Measurements from ENCODE around the gene GTF2I. TPM values are rescaled to one million over a fixed set of nuclear protein-coding genes. Genes with fewer than 3 reads are reported as not detected.

The GTF2I gene
- total and polyA plus RNA-seq, 2 experiments from 2014 or later: 204 to 219 TPM

DNA sequence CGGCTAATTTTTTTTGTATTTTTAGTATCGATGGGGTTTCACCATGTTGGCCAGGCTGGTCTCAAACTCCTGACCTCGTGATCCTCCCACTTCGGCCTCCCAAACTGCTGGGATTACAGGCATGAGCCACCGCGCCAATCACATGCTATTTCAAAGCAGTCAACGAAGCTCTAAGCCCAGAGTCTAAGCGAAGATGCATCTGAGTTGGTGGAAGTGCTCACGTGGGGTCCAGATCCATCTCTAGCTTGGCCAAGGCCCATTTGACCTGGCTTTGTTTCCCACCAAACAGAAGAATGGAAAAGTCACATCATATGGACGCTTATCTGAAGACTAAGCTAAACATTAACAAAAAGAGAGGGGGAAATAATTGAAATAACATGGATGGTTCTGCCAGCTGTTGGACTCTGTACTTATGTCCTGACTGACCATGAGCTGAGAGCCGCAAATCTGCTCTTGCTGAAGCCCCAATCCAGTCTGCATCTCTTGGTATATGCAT lies 3.8 kb upstream of the GTF2I start:
- H3K79me2 ChIP-seq (replicated peaks; ENCODE audit: insufficient read depth): peaks cover 3% of the 10 kb centered on the region
- H3K4me3 ChIP-seq: no peak overlapping the region
- TF ChIP-seq, protein P1, sequence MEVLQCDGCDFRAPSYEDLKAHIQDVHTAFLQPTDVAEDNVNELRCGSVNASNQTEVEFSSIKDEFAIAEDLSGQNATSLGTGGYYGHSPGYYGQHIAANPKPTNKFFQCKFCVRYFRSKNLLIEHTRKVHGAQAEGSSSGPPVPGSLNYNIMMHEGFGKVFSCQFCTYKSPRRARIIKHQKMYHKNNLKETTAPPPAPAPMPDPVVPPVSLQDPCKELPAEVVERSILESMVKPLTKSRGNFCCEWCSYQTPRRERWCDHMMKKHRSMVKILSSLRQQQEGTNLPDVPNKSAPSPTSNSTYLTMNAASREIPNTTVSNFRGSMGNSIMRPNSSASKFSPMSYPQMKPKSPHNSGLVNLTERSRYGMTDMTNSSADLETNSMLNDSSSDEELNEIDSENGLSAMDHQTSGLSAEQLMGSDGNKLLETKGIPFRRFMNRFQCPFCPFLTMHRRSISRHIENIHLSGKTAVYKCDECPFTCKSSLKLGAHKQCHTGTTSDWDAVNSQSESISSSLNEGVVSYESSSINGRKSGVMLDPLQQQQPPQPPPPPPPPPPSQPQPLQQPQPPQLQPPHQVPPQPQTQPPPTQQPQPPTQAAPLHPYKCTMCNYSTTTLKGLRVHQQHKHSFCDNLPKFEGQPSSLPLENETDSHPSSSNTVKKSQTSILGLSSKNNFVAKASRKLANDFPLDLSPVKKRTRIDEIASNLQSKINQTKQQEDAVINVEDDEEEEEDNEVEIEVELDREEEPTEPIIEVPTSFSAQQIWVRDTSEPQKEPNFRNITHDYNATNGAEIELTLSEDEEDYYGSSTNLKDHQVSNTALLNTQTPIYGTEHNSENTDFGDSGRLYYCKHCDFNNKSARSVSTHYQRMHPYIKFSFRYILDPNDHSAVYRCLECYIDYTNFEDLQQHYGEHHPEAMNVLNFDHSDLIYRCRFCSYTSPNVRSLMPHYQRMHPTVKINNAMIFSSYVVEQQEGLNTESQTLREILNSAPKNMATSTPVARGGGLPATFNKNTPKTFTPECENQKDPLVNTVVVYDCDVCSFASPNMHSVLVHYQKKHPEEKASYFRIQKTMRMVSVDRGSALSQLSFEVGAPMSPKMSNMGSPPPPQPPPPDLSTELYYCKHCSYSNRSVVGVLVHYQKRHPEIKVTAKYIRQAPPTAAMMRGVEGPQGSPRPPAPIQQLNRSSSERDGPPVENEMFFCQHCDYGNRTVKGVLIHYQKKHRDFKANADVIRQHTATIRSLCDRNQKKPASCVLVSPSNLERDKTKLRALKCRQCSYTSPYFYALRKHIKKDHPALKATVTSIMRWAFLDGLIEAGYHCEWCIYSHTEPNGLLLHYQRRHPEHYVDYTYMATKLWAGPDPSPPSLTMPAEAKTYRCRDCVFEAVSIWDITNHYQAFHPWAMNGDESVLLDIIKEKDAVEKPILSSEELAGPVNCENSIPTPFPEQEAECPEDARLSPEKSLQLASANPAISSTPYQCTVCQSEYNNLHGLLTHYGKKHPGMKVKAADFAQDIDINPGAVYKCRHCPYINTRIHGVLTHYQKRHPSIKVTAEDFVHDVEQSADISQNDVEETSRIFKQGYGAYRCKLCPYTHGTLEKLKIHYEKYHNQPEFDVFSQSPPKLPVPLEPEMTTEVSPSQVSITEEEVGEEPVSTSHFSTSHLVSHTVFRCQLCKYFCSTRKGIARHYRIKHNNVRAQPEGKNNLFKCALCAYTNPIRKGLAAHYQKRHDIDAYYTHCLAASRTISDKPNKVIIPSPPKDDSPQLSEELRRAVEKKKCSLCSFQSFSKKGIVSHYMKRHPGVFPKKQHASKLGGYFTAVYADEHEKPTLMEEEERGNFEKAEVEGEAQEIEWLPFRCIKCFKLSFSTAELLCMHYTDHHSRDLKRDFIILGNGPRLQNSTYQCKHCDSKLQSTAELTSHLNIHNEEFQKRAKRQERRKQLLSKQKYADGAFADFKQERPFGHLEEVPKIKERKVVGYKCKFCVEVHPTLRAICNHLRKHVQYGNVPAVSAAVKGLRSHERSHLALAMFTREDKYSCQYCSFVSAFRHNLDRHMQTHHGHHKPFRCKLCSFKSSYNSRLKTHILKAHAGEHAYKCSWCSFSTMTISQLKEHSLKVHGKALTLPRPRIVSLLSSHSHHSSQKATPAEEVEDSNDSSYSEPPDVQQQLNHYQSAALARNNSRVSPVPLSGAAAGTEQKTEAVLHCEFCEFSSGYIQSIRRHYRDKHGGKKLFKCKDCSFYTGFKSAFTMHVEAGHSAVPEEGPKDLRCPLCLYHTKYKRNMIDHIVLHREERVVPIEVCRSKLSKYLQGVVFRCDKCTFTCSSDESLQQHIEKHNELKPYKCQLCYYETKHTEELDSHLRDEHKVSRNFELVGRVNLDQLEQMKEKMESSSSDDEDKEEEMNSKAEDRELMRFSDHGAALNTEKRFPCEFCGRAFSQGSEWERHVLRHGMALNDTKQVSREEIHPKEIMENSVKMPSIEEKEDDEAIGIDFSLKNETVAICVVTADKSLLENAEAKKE (CRISPR knock-in tag; IDR thresholded peaks at IDR 0.05): no peak
- TF ChIP-seq ZNF331 (CRISPR knock-in tag; IDR thresholded peaks at IDR 0.05; ENCODE audit: low read depth) (no peak), STAT1 (IDR thresholded peaks at IDR 0.05; ENCODE audit: unreplicated experiment) (no peak), POLR2AphosphoS5 (IDR thresholded peaks at IDR 0.05; ENCODE audit: low read depth) (no peak), EZH2 (IDR thresholded peaks at IDR 0.05; ENCODE audit: low read depth, unreplicated experiment) (no peak), JUNB (IDR thresholded peaks at IDR 0.05; ENCODE audit: unreplicated experiment) (no peak), NANOG (IDR thresholded peaks at IDR 0.05; ENCODE audit: borderline replicate concordance) (no peak), EZH2phosphoT487 (IDR thresholded peaks at IDR 0.05; ENCODE audit: unreplicated experiment) (no peak), CREB1 (CRISPR knock-in tag; IDR thresholded peaks at IDR 0.05; ENCODE audit: low read depth) (no peak), ZNF114 (CRISPR knock-in tag; IDR thresholded peaks at IDR 0.05) (no peak)
- TF ChIP-seq, protein P2, sequence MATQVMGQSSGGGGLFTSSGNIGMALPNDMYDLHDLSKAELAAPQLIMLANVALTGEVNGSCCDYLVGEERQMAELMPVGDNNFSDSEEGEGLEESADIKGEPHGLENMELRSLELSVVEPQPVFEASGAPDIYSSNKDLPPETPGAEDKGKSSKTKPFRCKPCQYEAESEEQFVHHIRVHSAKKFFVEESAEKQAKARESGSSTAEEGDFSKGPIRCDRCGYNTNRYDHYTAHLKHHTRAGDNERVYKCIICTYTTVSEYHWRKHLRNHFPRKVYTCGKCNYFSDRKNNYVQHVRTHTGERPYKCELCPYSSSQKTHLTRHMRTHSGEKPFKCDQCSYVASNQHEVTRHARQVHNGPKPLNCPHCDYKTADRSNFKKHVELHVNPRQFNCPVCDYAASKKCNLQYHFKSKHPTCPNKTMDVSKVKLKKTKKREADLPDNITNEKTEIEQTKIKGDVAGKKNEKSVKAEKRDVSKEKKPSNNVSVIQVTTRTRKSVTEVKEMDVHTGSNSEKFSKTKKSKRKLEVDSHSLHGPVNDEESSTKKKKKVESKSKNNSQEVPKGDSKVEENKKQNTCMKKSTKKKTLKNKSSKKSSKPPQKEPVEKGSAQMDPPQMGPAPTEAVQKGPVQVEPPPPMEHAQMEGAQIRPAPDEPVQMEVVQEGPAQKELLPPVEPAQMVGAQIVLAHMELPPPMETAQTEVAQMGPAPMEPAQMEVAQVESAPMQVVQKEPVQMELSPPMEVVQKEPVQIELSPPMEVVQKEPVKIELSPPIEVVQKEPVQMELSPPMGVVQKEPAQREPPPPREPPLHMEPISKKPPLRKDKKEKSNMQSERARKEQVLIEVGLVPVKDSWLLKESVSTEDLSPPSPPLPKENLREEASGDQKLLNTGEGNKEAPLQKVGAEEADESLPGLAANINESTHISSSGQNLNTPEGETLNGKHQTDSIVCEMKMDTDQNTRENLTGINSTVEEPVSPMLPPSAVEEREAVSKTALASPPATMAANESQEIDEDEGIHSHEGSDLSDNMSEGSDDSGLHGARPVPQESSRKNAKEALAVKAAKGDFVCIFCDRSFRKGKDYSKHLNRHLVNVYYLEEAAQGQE (IDR thresholded peaks at IDR 0.05; ENCODE audit: unreplicated experiment): no peak
- TF ChIP-seq, protein P3, sequence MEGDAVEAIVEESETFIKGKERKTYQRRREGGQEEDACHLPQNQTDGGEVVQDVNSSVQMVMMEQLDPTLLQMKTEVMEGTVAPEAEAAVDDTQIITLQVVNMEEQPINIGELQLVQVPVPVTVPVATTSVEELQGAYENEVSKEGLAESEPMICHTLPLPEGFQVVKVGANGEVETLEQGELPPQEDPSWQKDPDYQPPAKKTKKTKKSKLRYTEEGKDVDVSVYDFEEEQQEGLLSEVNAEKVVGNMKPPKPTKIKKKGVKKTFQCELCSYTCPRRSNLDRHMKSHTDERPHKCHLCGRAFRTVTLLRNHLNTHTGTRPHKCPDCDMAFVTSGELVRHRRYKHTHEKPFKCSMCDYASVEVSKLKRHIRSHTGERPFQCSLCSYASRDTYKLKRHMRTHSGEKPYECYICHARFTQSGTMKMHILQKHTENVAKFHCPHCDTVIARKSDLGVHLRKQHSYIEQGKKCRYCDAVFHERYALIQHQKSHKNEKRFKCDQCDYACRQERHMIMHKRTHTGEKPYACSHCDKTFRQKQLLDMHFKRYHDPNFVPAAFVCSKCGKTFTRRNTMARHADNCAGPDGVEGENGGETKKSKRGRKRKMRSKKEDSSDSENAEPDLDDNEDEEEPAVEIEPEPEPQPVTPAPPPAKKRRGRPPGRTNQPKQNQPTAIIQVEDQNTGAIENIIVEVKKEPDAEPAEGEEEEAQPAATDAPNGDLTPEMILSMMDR (conservative IDR thresholded peaks at IDR 0.05; ENCODE audit: low read depth in 2 of 2): no peak
- TF ChIP-seq, protein P4, sequence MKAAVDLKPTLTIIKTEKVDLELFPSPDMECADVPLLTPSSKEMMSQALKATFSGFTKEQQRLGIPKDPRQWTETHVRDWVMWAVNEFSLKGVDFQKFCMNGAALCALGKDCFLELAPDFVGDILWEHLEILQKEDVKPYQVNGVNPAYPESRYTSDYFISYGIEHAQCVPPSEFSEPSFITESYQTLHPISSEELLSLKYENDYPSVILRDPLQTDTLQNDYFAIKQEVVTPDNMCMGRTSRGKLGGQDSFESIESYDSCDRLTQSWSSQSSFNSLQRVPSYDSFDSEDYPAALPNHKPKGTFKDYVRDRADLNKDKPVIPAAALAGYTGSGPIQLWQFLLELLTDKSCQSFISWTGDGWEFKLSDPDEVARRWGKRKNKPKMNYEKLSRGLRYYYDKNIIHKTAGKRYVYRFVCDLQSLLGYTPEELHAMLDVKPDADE (IDR thresholded peaks at IDR 0.05): no peak
- H4K20me1 ChIP-seq (replicated peaks; ENCODE audit: insufficient read depth): no peaks in the 10 kb centered on the region
- H3K4me1 Mint-ChIP-seq: peaks cover 47% of the 10 kb centered on the region
- peaks cover 17% of the 10 kb centered on the region for H3K27me3 Mint-ChIP-seq (ENCODE audit: insufficient read depth, low read depth, poor library complexity)
- H3F3A ChIP-seq (replicated peaks; ENCODE audit: low read depth): peaks cover 10% of the 10 kb centered on the region
- no peak overlapping the region for H2AFZ ChIP-seq
- no peak overlapping the region for H3K27ac Mint-ChIP-seq
- no peak overlapping the region for H3K4me3 Mint-ChIP-seq
- H3K27ac ChIP-seq (ENCODE audit: low read depth): no peak overlapping the region
- H3K27me3 ChIP-seq (ENCODE audit: insufficient read depth): no peaks in the 10 kb centered on the region
- no peak for ATAC-seq
- H3K36me3 ChIP-seq (ENCODE audit: insufficient read depth): no peaks in the 10 kb centered on the region
- H3K4me2 ChIP-seq: no peak overlapping the region
- no peaks in the 10 kb centered on the region for H3K9me2 ChIP-seq (ENCODE audit: insufficient read depth)
- no peak for DNase-seq (ENCODE audit: low spot score)
- H3K4me1 ChIP-seq (ENCODE audit: insufficient read depth): peaks cover 37% of the 10 kb centered on the region
- peaks cover 6% of the 10 kb centered on the region for H3K36me3 Mint-ChIP-seq (ENCODE audit: low read depth)
- peaks cover 2% of the 10 kb centered on the region; the same call in 1 of the 3 replicates for H3K9me3 Mint-ChIP-seq
